Measurements from ENCODE around the gene UBE2E2.

UBE2E2 gene

GRCh38 chr3:23396746-23397145 lies 193.6 kb downstream of the UBE2E2 start:
- TF ChIP-seq ZBTB7A (IDR thresholded peaks at IDR 0.05; ENCODE audit: low read depth) (no peak), CEBPB (IDR thresholded peaks at IDR 0.05) (no peak), EGR1 (IDR thresholded peaks at IDR 0.05) (no peak), RAD21 (IDR thresholded peaks at IDR 0.05; ENCODE audit: low read depth) (no peak), TAF1 (IDR thresholded peaks at IDR 0.05; ENCODE audit: low read depth) (no peak), EP300 (IDR thresholded peaks at IDR 0.05; ENCODE audit: borderline replicate concordance) (no peak), FOXM1 (IDR thresholded peaks at IDR 0.05; ENCODE audit: borderline replicate concordance, low read depth) (no peak), CREB1 (IDR thresholded peaks at IDR 0.05; ENCODE audit: low read depth) (no peak), MAX (IDR thresholded peaks at IDR 0.05) (no peak), TCF12 (IDR thresholded peaks at IDR 0.05; ENCODE audit: low read depth) (no peak), USF1 (IDR thresholded peaks at IDR 0.05) (no peak), TEAD4 (IDR thresholded peaks at IDR 0.05) (no peak)

GRCh38 chr3:23399221-23399620 lies 196.1 kb downstream of the UBE2E2 start:
- TF ChIP-seq YY1 (IDR thresholded peaks at IDR 0.05; ENCODE audit: low read depth) (no peak), REST (IDR thresholded peaks at IDR 0.05; ENCODE audit: low read depth) (no peak), FOXM1 (IDR thresholded peaks at IDR 0.05; ENCODE audit: borderline replicate concordance, low read depth) (no peak)

- TF ChIP-seq REST (IDR thresholded peaks at IDR 0.05; ENCODE audit: low read depth) (no peak), FOXM1 (IDR thresholded peaks at IDR 0.05; ENCODE audit: borderline replicate concordance, low read depth) (no peak), RAD21 (IDR thresholded peaks at IDR 0.05; ENCODE audit: low read depth) (no peak), NFIC (IDR thresholded peaks at IDR 0.05) (no peak), USF1 (IDR thresholded peaks at IDR 0.05) (no peak), EP300 (IDR thresholded peaks at IDR 0.05; ENCODE audit: borderline replicate concordance) (no peak), TAF1 (IDR thresholded peaks at IDR 0.05; ENCODE audit: low read depth) (no peak), MAX (IDR thresholded peaks at IDR 0.05) (no peak), TEAD4 (IDR thresholded peaks at IDR 0.05) (no peak), TCF12 (IDR thresholded peaks at IDR 0.05; ENCODE audit: low read depth) (no peak), ZBTB7A (IDR thresholded peaks at IDR 0.05; ENCODE audit: low read depth) (no peak), CEBPB (IDR thresholded peaks at IDR 0.05) (no peak), EGR1 (IDR thresholded peaks at IDR 0.05) (no peak), CREB1 (IDR thresholded peaks at IDR 0.05; ENCODE audit: low read depth) (no peak), YY1 (IDR thresholded peaks at IDR 0.05; ENCODE audit: low read depth) (no peak)
These were observed 199.8 kb downstream of the UBE2E2 start for GRCh38 chr3:23402728-23403492.

GRCh38 chr3:23404246-23404645 lies 201.1 kb downstream of the UBE2E2 start:
- no peak for TF ChIP-seq TCF12 (IDR thresholded peaks at IDR 0.05; ENCODE audit: low read depth)
- no peak for TF ChIP-seq MAX (IDR thresholded peaks at IDR 0.05)
- TF ChIP-seq EGR1 (IDR thresholded peaks at IDR 0.05) = no peak
- no peak for TF ChIP-seq EP300 (IDR thresholded peaks at IDR 0.05; ENCODE audit: borderline replicate concordance)
- TF ChIP-seq TEAD4 (IDR thresholded peaks at IDR 0.05) = no peak
- no peak for TF ChIP-seq RAD21 (IDR thresholded peaks at IDR 0.05; ENCODE audit: low read depth)
- no peak for TF ChIP-seq REST (IDR thresholded peaks at IDR 0.05; ENCODE audit: low read depth)
- no peak for TF ChIP-seq YY1 (IDR thresholded peaks at IDR 0.05; ENCODE audit: low read depth)
- TF ChIP-seq FOXM1 (IDR thresholded peaks at IDR 0.05; ENCODE audit: borderline replicate concordance, low read depth) = no peak
- no peak for TF ChIP-seq ZBTB7A (IDR thresholded peaks at IDR 0.05; ENCODE audit: low read depth)
- no peak for TF ChIP-seq CEBPB (IDR thresholded peaks at IDR 0.05)
- no peak for TF ChIP-seq USF1 (IDR thresholded peaks at IDR 0.05)
- TF ChIP-seq CREB1 (IDR thresholded peaks at IDR 0.05; ENCODE audit: low read depth) = no peak
- TF ChIP-seq NFIC (IDR thresholded peaks at IDR 0.05) = no peak
- TF ChIP-seq TAF1 (IDR thresholded peaks at IDR 0.05; ENCODE audit: low read depth) = no peak

Measured in Ishikawa (cell line).